HG03558 (cell line): ENCODE results near the gene KIF3C.
"Not testable (repeated sequence)": the region's sequence is repeated elsewhere in the genome, so short reads cannot be mapped to it uniquely, and the experiment has no call there.

ENCODE experiments used
- ATAC-seq: cut with Tn5 transposase; IDR thresholded peaks from one replicate; pipeline ENCODE4 v1.9.1; 2021; ENCODE audit warnings: moderate number of reproducible peaks; ENCODE audit not compliant: unreplicated experiment; ENCODE audit errors: extremely low read depth

The KIF3C gene

GRCh38 chr2:26000561-26001082, 18.3 kb upstream of the KIF3C start:
- no peak for ATAC-seq

GRCh38 chr2:25999406-25999805, 17.1 kb upstream of the KIF3C start:
- not testable (repeated sequence) for ATAC-seq

DNA sequence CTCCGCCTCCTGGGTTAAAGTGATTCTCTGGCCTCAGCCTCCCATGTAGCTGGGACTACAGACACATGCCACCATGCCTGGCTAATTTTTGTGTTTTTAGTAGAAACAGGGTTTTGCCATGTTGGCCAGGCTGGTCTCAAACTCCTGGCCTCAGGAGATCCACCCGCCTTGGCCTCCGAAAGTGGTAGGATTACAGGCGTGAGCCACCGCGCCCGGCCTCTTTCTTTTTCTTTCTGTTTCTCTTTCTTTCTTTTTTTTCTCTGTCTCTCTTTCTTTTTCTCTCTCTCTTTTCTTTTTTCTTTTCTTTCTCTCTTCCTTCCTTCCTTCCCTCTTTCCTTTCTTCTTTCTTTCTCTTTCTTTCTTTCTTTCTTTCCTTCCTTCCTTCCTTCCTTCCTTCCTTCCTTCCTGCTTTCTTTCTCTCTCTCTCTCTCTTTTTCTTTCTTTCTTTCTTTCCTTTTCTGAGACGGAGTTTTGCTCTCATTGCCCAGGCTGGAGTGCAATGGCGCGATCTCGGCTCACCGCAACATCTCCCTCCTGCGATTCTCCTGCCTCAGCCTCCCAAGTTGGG, 16.6 kb upstream of the KIF3C start:
- ATAC-seq: not testable (repeated sequence)

DNA sequence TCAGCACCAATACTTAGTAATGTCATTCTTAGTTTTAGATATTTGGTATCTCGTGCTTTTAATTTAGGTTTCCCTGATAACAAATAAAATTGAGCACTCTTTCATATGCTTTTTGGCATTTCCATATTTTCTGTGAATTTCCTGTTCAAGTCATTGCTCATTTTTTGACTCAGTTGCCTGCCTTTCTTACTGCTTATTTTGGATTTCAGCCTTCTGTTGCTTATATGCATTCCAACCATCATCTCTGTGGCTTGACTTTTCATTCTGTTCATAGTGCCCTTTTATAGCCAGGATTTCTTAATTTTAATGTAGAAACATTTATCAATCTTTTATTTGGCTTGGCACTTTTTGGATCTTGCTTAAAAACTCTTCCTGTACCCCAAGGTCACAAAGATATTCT, 14.5 kb upstream of the KIF3C start:
- ATAC-seq: no peak

DNA sequence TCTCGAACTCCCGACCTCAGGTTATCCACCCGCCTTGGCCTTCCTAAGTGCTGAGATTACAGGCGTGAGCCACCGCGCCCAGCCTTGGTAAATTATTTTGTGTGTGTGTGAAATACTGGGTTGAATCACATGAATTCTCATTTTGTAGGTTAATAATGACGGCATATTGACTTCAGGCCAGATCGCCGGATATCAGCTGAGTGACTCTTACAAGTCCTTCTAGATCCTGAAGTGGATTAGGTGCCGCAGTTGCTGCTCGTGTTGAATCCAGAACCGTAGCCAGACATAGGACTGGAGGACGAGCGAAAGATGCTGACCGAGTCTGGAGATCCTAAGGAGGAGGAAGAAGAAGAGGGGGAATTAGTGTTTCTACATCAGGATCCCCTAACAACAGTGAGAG, 12.2 kb upstream of the KIF3C start:
- ATAC-seq: no peak

- ATAC-seq: no peak
Measured at GRCh38 chr2:25993049-25993448, 10.8 kb upstream of the KIF3C start.

DNA sequence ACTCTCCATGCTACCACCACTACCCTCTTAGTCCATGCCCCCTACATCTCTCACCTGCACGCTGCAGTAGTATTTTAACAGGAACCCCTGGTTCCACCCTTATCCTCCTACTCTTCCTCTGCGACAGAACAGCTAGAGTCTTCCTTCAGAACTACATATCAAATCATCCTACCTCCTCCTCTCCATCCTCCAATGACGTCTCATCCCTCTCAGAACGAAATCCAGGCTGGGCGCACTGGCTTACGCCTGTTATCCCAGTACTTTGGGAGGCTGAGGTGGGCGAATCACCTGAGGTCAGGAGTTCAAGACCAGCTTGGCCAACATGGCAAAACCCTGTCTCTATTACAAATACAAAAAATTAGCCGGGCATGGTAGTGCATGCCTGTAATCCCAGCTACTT, 10.3 kb upstream of the KIF3C start:
- ATAC-seq: no peak

GRCh38 chr2:25991965-25992364, 9.7 kb upstream of the KIF3C start:
- ATAC-seq: no peak

GRCh38 chr2:25989154-25989553, 6.9 kb upstream of the KIF3C start:
- no peak for ATAC-seq

DNA sequence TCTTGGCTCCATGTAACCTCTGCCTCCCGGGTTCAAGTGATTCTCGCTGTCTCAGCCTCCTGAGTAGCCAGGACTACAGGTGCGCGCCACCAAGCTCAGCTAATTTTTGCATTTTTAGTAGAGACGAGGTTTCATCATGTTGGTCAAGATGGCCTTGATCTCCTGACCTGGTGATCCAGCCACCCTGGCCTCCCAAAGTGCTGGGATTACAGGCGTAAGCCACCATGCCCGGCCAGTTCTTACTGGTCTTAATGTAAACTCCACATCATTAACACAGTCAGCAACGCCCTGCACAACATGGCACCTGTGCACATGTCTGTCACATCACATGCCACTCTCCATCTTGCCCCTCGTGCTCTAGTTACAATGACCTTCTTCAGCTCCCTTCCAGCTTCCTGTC, 5.8 kb upstream of the KIF3C start:
- no peak for ATAC-seq

DNA sequence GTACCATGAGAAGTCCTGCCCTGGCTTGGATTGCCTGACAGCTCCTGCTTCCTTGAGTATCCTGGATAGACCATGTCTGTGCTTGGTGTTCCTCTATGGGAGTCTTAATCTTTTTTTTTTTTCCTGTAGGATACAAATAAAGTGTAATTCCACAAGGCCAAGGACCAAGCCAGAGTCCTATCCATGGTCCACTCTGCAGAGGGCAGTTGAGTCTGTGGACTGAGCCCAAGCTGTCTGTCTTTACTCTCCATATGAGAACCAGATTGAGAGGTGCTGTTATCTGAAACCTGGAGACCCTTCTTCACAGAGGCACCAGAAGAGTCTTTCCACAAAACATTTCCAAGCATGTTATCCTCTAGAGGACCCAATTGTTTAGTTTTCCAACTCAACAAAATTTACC, 1.4 kb upstream of the KIF3C start:
- ATAC-seq: no peak

GRCh38 chr2:25982968-25983280, 627 bp upstream of the KIF3C start:
- no peak for ATAC-seq

- ATAC-seq: no peak
Measured at GRCh38 chr2:25981596-25982272, 563 bp downstream of the KIF3C start.

DNA sequence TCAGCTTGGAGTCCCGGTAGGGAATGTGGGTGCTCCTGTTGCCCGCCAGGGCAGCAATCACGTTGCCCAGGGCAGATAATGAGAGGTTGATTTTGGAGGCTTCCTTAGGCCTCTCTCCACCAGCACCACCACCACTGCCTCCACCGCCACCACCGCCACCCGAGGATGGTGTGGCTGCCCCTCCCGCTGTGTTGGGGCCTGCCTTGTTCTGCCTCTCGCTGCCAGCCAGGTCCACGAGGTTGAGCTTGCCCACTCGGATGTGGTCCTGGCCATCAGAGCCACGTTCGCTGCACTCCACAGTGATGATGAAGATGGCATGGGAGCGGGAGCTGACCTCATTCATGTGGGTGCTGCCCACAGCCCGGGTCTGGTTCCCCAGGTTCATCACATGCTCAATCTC, 1.3 kb downstream of the KIF3C start:
- ATAC-seq: no peak

DNA sequence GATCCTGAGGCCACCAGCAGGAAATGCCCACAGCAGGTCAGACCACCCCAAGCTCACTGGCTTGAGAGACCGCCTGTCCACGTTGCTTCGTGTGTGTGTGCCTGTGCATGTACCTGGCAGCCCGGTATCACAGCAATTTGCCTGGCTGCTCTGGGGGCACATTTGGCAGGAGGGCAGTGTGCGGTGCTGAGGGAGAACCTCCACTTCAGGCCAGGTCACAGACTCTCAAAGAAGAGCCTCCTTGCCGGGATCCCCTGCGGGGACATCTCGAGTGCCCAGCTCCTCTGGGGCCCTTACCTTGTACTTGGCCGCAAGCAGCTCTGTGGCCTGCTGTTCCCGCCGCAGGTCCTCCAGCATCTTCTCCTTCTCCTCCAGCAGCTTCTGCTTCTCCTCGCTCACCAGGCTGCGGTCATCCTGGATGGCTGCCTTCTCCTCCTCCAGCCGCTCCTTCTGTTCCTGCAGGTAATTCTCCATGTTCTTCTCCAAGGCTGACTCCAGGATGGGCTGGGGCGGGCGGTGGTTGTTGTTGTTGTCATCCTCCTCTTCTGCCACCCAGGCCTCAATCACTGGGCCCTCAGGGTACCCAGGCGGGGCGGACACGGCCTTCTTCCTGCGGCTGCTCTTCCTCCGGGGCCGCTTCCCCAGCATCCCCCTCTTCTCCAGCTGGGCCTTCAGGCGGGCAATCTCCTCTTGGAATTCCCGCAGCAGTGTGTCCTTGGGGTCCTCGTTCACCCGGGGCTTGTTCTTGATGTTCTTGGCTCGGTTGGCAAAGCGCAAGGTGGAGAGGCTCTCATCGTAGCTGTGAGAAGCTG, 2.0 kb downstream of the KIF3C start:
- no peak for ATAC-seq

- no peak for ATAC-seq
Measured at GRCh38 chr2:25979001-25979400, 3.3 kb downstream of the KIF3C start.

DNA sequence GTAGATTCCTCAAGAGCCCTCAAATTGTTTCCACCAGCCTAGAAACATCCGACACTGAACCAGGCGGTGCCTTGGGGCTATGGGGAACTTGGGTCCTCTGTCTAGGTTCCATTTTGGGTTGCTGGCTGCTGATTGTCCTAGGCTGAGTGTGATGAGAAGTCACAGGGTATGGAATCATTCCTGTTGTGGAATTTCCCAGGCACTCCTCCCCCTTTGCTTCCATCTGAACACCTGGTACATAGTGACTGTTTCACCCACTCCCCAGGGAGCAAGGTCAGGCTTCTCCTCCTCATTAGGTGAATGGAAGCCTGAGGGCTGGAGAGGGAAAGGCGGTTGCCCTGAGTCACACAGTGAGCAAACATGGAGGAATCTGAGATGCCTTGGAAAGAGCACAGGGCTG, 4.5 kb downstream of the KIF3C start:
- no peak for ATAC-seq

GRCh38 chr2:25976983-25977741, 5.1 kb downstream of the KIF3C start:
- ATAC-seq: no peak

- no peak for ATAC-seq
Measured at GRCh38 chr2:25972049-25972823, 10.1 kb downstream of the KIF3C start.

DNA sequence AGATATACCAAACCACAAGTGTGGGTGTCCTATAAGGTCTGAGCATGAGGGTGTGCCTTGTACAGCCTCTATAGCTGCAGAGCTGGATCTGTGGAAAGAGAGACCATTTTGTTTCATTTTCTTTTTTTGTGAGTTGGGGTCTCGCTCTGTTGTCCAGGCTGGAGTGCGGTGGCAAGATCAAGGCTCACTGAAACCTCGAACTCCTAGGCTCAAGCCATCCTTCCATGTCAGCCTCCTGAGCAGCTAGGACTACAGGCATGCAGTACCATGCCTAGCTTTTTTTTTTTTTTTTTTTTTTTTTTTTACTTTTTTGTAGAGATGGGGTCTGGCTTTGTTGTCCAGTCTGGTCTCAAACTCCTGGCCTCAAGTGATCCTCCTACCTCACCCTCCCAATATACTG, 10.7 kb downstream of the KIF3C start:
- no peak for ATAC-seq
